ENCODE measurements around the gene CCP110.

CCP110 gene

DNA sequence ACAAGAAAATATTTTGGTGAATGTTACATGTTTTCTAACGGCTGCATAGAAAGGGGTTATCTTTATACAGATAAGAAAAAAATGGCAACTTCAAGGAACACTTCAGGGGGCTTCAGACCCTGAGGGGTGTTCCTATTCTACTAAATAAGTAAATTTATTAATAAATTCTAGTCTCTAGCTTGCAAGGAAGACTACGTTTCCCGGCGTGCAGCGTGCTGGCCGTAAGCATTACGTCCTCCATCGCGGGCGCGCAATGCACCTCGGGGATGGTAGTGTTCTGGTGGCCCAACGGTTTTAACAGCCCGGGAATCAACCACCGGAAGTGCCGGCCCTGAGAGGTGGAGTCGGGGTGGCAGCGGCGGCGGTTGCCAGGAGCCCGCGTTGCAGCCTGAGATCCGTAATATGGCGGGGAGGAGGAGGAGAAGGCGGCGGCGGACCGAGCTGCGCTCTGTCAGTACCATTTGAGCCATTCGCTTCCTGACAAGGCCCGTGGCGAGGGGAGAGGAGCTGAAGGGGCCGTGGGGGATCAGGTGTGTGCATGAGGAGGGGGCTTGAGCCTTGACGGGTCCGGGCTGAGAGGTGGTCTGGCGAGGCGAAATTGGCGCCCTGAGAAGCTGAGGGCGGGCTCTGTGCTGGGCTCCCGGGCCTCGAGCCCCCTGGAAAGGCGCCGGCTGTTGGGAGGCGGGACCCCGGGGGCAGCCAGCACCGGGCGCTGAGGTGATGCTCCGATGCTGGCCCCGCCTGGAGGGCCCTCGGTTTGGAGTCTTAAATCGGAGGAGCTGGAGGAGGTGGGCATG lies at the start of gene CCP110:
TSS of gene CCP110 (plus strand) at position 384 of the 797 bp plus-strand sequence. CDS start 3,940 bp downstream, outside the sequence.
- DNase-seq = peak; percentile 89 to 95

GRCh38 chr16:19474617-19475016 lies 49.1 kb upstream of the CCP110 start:
- DNase-seq = no peak

- DNase-seq = no peak
Measured at GRCh38 chr16:19478505-19478904, 45.2 kb upstream of the CCP110 start.

DNA sequence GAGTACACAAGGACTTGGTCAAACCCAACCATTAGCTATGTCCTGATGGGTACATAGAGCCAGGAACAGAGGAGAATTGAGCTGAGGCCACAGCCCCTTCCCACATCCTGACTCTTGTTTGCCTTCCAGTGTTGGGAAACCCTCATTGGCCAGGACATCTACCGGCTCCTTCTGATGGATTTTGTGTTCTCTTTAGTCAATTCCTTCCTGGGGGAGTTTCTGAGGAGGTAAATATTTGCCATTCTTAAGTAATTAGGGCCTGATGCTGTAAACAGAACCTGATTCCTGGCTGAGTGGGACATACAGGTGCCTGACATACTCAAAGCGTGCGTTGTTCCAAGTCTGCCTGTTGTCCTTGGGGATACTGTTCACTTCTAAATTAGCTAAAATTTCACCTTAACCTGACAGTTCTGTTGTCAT lies 44.4 kb upstream of the CCP110 start:
- DNase-seq = no peak

DNA sequence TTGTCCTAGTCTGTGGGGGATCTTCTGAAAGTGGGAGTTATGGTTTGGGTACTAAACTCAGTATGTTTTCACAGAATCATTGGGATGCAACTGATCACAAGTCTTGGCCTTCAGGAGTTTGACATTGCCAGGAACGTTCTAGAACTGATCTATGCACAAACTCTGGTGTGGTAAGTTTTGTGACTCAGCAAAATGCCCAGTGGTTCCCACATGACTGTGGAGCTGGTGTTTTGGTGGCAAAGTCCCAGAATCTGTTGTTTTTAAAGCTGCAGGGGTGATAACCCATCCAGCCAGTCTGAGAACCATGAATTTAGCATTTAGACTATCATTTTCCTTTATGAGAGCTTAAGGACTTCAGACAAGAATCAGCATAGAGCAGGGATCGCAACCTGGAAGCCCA lies 42.4 kb upstream of the CCP110 start:
- no peak for DNase-seq

DNA sequence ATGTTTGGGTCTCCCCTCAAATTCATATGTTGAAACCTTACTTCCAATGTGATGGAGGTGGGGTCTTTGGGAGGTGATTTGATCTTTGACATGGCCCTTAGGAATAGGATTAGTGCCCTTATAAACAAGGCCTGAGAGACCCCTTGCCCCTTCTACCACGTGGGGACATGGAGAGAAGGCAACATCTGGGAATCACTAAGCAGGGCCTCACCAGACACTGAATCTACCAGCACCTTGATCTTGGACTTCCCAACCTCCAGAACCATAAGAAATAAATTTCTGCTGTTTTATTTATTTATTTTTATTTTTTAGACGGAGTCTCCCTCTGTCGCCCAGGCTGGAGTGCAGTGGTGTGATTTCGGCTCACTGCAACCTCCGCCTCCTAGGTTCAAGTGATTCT lies 42.0 kb upstream of the CCP110 start:
- DNase-seq = no peak

- no peak for DNase-seq
Measured at GRCh38 chr16:19482291-19482690, 41.5 kb upstream of the CCP110 start.

DNA sequence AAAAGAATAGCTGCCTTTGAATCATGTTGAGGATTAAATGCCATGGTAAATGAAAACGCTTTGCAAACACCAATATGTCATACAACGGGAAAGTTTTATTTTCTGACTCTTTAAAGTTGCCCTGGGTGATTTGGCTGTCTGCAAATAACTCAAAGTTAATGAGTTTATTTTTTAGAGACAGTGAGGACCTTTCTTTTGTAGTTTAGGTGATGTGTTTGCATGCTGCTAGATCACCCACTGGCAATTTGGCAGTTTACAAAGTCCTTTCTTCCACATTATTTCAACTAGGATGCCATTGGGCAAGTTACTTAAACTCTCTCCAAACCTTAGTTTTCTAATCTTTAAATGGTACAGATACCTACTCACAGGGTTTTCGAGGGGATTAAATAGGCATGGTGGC lies 39.6 kb upstream of the CCP110 start:
- DNase-seq = no peak

GRCh38 chr16:19485611-19486010 lies 38.1 kb upstream of the CCP110 start:
- no peak for DNase-seq

DNA sequence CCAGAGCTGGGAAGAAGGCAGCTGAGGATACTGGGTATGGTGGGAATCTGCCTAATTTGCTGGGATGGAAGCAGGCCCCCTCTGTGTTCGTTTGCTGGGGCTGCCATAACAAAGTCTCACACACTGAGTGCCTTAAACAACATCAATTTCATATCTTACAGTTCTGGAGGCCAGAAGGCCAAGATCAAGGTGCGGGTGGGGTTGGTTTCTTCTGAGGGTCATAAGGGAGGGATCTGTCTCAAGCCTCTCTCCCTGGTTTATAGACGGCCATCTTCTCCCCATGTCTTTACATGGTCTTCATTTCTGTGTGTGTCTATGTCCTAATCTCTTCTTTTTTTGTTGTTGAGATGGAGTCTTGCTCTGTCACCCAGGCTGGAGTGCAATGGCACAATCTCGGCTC lies 37.7 kb upstream of the CCP110 start:
- no peak for DNase-seq

DNA sequence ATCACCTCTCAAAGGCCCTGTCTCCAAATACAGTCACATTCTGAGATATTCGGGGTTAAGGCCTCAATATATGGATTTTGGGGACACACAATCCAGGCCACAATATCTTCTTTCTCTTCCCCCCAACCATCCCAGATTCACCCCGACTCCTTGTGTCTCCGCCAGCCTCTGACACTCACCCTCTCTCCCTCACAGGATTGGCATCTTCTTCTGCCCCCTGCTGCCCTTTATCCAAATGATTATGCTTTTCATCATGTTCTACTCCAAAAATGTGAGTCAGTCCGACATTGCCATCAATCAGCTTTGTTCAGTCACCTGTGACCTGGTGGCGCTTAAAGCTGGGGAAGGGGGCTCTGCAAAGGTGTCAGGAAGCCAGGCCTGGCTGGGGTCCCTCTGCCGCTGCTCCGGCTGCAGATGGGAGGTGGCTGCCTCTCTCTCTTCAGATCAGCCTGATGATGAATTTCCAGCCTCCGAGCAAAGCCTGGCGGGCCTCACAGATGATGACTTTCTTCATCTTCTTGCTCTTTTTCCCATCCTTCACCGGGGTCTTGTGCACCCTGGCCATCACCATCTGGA lies 36.9 kb upstream of the CCP110 start:
- no peak for DNase-seq

- DNase-seq = no peak
Measured at GRCh38 chr16:19488213-19488640, 35.5 kb upstream of the CCP110 start.

DNA sequence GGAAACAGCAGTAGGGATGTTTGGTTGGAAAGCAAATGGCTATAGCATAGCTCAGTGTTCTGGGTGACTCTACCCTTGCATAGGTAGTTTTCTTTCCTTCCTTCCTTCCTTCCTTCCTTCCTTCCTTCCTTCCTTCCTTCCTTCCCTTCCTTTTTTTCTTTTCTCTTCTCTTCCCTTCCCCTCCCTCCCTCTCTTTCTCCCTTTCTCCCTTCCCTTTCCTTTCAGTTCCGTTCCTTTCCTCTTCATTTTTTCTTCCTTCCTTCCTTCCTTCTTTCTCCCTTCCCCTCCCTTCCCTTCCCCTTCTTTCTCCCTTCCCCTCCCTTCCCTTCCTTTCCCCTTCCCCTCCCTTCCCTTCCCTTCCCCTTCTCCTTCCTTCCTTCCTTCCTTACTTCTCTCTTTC lies 33.1 kb upstream of the CCP110 start:
- no peak for DNase-seq

- no peak for DNase-seq
Measured at GRCh38 chr16:19497176-19497575, 26.6 kb upstream of the CCP110 start.

DNA sequence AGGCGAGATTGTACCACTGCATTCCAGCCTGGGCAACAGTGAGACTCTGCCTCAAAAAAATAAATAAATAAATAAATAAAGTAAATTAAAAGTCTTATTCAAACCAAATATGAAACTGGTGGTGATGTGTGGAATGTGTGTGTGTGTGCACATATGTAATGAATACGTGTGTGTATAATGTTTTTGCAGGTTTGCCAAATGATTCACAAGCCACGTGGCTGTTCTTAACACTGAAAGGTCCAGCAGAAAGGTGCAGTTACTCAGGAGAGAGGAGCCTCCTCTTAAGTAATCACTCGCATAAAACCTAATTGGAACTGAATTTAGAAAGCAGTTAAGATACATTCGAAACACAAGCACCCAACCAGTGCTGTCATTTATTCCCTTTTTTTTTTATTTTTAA lies 24.7 kb upstream of the CCP110 start:
- no peak for DNase-seq

- no peak for DNase-seq
Measured at GRCh38 chr16:19499481-19499880, 24.3 kb upstream of the CCP110 start.

- peak in 1 of 2 experiments; percentile 10 for DNase-seq
Measured at GRCh38 chr16:19502395-19503131, 21.2 kb upstream of the CCP110 start.

DNA sequence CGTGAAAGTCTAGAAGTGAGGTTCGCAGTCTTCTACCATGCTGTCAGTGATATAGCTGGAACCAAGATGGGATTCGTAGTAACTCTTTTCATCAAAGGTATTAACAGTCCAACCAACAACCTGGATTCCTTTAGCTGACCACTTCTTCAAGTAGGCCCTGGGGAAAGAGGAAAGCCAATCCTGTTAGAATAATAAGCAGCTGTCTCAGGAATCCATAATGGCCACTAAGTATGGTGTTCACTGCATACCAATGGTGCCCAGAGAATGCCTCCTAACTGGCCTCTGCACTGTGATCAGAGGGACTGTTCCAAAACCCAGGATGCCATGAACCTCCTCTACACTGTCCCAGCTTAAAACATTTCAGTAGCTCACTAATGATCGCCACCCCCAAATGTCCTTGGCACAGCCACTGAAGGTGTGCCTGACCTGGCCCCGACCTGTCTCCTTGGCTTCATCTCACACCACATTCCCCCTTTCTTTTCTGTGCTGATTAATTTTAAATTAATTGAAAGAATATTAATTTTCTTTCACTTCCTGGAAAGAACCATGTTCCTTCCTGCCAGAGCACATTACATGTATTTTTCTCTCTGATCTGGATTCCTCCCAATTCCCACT lies 20.2 kb upstream of the CCP110 start:
- DNase-seq = no peak

DNA sequence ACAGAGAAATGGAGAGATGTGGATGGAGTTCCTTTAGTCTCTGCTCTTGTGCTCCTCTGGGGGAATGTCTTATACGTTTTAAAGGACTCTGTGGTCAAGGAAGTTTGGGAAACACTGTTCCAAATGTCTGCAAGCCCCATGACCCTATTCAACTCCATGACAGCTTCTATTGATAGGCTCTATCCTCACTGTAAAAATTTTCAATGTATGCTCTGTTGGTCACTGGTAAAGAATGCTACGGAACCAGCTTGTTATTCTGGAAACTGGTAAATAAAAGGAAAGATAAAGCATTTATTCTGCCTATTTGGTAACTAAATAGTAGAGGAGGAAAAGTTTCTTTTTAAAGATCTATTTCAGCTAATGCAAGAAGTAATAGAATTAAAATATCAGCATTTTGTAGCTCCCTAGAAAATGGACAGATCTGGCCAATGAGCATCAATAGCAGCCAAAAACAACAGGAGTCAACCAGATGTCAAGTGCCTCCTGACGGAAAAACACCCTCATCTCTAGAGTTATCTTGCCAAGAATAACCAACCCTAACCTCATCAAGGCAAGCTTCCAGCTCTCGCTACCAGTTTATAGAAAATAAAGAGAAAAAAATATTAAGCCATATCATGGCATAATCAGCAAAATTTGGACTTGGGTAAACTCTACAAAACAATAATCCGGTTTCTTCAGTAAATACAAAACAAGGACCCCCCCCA lies 18.0 kb upstream of the CCP110 start:
- DNase-seq = no peak

DNA sequence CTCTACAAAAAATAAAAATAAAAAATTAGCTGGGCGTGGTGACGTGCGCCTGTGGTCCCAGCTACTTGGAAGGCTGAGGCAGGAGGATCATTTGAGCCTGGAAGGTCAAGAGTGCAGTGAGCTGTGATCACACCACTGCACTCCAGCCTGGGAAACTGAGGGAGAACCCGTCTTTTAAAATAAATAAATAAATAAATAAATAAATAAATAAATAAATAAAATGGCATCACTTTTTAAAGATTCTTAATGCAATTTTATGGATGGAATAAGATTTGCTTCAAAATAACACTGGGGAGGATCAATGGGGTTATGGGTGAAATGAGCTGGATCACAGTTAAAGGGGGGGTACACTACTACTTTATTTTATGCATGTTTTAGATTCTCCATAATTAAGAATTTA lies 16.8 kb upstream of the CCP110 start:
- no peak for DNase-seq

DNA sequence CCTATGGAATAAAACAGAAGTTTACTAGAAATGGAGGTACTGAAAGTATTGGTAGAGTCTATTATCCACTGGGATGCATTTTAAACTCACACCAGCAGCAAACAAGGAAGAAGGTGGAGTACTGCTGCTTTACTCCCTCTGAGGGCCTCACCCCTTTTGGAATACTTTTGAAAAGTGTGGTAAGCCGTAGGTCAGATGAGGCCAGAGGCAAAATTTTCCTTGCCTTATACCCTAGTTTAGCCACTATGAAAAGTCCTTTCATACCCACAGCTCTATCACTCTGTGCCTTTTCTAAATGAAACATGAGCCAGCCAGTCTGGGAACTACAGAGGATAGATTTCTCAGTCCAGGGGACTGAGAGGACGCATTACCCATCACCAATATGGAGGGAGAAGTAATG lies 15.9 kb upstream of the CCP110 start:
- DNase-seq = no peak

GRCh38 chr16:19512297-19512696 lies 11.4 kb upstream of the CCP110 start:
- no peak for DNase-seq
